ENCODE measurements around the gene RPS2.
A peak's percentile ranks its signal among the peaks of the same experiment; 100 is the strongest.
"Not testable (repeated sequence)": the region's sequence is repeated elsewhere in the genome, so short reads cannot be mapped to it uniquely, and the experiment has no call there.

RPS2 gene

DNA sequence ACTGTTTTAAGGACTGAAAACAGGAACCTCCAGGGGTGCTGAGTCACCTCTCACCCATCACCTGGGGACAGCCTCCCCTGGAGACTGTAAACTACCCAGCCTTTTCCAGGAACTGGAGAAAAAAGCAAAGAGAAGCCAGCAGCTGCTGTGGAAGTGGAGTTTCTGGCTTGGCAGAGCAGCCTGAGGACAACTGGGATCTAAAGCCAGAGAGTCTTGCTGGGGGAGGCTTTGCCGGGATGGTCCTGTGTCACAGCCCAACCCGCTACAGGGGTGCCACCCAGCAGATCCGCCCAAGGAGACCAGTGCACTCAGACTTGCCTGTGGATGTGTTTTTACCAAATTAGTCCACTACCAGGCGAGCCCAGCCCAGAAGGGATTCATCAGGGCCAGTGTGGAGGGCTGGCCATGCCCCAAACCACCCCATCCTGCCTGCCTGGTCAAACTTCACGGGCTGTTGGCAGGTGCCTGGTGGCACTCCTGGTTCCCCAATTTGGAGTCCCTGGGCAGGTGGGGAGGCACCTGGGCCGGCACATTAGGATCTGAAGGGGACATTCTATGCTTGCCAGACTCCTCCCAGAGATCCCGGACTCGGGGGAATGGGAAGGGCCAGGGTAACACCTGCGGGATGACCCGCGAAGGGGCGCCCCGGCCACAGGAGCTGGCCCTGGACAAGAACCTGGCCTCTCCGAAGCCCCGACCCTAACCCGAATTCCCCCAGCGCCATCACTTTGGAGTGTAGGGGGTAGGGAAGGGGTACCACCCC lies 22.4 kb downstream of the RPS2 start:
- H3K4me1 ChIP-seq (ENCODE audit: insufficient read depth, low read length, severe bottlenecking): peaks cover 14% of the 10 kb centered on the region
- H4K20me1 ChIP-seq (ENCODE audit: insufficient read depth, low read length): no peaks in the 10 kb centered on the region
- H3K9me3 ChIP-seq (ENCODE audit: low read length): no peaks in the 10 kb centered on the region
- H2AFZ ChIP-seq (ENCODE audit: low read length): no peak overlapping the region
- H3K4me2 ChIP-seq (ENCODE audit: low read length): peak overlapping the region; percentile 78
- peak overlapping the region; percentile 40 for H3K27ac ChIP-seq (ENCODE audit: low read depth, low read length, poor library complexity, severe bottlenecking)
- H3K36me3 ChIP-seq (ENCODE audit: insufficient read depth, low read length): peaks cover 12% of the 10 kb centered on the region
- no peaks in the 10 kb centered on the region for H3K79me2 ChIP-seq (ENCODE audit: insufficient read depth, low read length)
- no peaks in the 10 kb centered on the region for H3F3A ChIP-seq (ENCODE audit: insufficient read depth, low read length)
- H3K9me2 ChIP-seq (ENCODE audit: low read depth, low read length): no peaks in the 10 kb centered on the region
- H3K9ac ChIP-seq (ENCODE audit: low read length): peak overlapping the region; percentile 78
- peak overlapping the region; percentile 77 for H3K4me3 ChIP-seq (ENCODE audit: low read depth, low read length, poor library complexity, severe bottlenecking)
- TF ChIP-seq, protein P1, sequence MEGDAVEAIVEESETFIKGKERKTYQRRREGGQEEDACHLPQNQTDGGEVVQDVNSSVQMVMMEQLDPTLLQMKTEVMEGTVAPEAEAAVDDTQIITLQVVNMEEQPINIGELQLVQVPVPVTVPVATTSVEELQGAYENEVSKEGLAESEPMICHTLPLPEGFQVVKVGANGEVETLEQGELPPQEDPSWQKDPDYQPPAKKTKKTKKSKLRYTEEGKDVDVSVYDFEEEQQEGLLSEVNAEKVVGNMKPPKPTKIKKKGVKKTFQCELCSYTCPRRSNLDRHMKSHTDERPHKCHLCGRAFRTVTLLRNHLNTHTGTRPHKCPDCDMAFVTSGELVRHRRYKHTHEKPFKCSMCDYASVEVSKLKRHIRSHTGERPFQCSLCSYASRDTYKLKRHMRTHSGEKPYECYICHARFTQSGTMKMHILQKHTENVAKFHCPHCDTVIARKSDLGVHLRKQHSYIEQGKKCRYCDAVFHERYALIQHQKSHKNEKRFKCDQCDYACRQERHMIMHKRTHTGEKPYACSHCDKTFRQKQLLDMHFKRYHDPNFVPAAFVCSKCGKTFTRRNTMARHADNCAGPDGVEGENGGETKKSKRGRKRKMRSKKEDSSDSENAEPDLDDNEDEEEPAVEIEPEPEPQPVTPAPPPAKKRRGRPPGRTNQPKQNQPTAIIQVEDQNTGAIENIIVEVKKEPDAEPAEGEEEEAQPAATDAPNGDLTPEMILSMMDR (IDR thresholded peaks at IDR 0.05; ENCODE audit: low read length): no peak
- no peak for TF ChIP-seq EZH2 (IDR thresholded peaks at IDR 0.05; ENCODE audit: borderline replicate concordance, low read length)
- H3K27me3 ChIP-seq (ENCODE audit: insufficient read depth, low read length): 0 out of 2 replicates have a peak, but pooled peaks cover 6% of the 10 kb centered on the region

- Histone ChIP-seq H3K27me3 (ENCODE audit: insufficient read depth, low read length) (no peaks in the 10 kb centered on the region), H3K9me3 (ENCODE audit: low read length) (no peaks in the 10 kb centered on the region), H3K79me2 (ENCODE audit: insufficient read depth, low read length) (no peaks in the 10 kb centered on the region), H3K4me2 (ENCODE audit: low read length) (peak overlapping the region; percentile 78), H3K4me1 (ENCODE audit: insufficient read depth, low read length, severe bottlenecking) (peaks cover 14% of the 10 kb centered on the region), H3K9me2 (ENCODE audit: low read depth, low read length) (no peaks in the 10 kb centered on the region), H3K36me3 (ENCODE audit: insufficient read depth, low read length) (peaks cover 12% of the 10 kb centered on the region), H3K27ac (ENCODE audit: low read depth, low read length, poor library complexity, severe bottlenecking) (peak overlapping the region; percentile 40), H4K20me1 (ENCODE audit: insufficient read depth, low read length) (no peaks in the 10 kb centered on the region), H3F3A (ENCODE audit: insufficient read depth, low read length) (no peaks in the 10 kb centered on the region), H3K9ac (ENCODE audit: low read length) (peak overlapping the region; percentile 78; the same call in 1 of the 2 replicates), H2AFZ (ENCODE audit: low read length) (no peak overlapping the region), H3K4me3 (ENCODE audit: low read depth, low read length, poor library complexity, severe bottlenecking) (peak overlapping the region; percentile 77)
- TF ChIP-seq, protein P1 (IDR thresholded peaks at IDR 0.05; ENCODE audit: low read length): peak; percentile 60
- TF ChIP-seq EZH2 (IDR thresholded peaks at IDR 0.05; ENCODE audit: borderline replicate concordance, low read length): no peak
These were observed 23.2 kb downstream of the RPS2 start for GRCh38 chr16:1941162-1942046.

DNA sequence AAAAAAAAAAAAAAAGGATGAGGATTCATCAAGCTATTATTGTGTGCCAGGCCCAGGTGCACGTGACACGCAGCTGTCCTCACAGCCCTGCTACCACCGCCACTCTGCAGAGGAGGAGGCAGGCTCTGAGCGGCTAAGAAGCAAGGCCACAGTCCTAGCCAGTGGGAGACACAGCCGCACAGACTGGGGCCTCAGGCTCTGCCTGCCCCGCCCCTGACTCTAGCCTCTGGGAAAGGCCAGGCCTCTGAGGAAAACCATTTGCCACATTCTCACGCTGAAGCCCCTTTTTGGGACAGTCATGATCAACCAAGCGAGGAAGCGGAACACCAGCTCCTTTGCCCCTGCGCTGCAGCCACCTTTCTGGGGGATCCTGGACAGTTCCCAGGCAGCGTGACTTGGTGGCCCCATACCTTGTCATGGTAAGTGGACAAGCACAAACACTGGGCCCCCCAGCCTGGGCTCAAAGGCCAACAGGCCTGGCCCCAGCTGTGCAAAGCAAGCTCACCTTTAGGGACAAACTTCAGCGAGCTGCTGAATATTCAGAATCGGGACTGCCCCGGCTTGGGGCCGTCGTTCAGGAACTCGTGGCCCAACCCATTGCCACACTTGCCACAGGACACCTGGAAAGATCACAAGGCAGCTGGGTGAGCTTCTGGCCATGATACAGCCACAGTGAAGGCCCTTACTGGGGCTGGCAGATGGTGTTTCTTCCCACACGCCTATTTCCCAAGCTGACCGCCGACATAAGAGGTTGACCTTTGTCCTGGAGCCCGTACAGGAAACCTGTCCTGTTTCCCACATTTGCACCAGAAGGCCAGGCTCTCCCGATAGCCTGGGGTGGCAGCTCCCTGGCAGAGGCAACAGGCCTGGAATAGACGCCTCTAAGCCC lies 24.1 kb downstream of the RPS2 start:
- Histone ChIP-seq H3K27ac (ENCODE audit: low read depth, low read length, poor library complexity, severe bottlenecking) (no peak overlapping the region), H3K9ac (ENCODE audit: low read length) (no peak overlapping the region), H4K20me1 (ENCODE audit: insufficient read depth, low read length) (no peaks in the 10 kb centered on the region), H3F3A (ENCODE audit: insufficient read depth, low read length) (no peaks in the 10 kb centered on the region), H3K79me2 (ENCODE audit: insufficient read depth, low read length) (no peaks in the 10 kb centered on the region), H3K9me2 (ENCODE audit: low read depth, low read length) (no peaks in the 10 kb centered on the region), H3K4me3 (ENCODE audit: low read depth, low read length, poor library complexity, severe bottlenecking) (no peak overlapping the region), H3K9me3 (ENCODE audit: low read length) (no peaks in the 10 kb centered on the region), H3K36me3 (ENCODE audit: insufficient read depth, low read length) (peaks cover 12% of the 10 kb centered on the region), H3K4me2 (ENCODE audit: low read length) (no peak overlapping the region), H2AFZ (ENCODE audit: low read length) (no peak overlapping the region), H3K27me3 (ENCODE audit: insufficient read depth, low read length) (no peaks in the 10 kb centered on the region), H3K4me1 (ENCODE audit: insufficient read depth, low read length, severe bottlenecking) (peaks cover 14% of the 10 kb centered on the region)
- TF ChIP-seq, protein P1 (IDR thresholded peaks at IDR 0.05; ENCODE audit: low read length): no peak
- TF ChIP-seq EZH2 (IDR thresholded peaks at IDR 0.05; ENCODE audit: borderline replicate concordance, low read length): no peak

- peaks cover 12% of the 10 kb centered on the region for H3K36me3 ChIP-seq (ENCODE audit: insufficient read depth, low read length)
- peaks cover 14% of the 10 kb centered on the region for H3K4me1 ChIP-seq (ENCODE audit: insufficient read depth, low read length, severe bottlenecking)
- not testable (repeated sequence) for H3K4me2 ChIP-seq (ENCODE audit: low read length); H2AFZ ChIP-seq (ENCODE audit: low read length); H3F3A ChIP-seq (ENCODE audit: insufficient read depth, low read length); H3K9ac ChIP-seq (ENCODE audit: low read length); H3K27ac ChIP-seq (ENCODE audit: low read depth, low read length, poor library complexity, severe bottlenecking); H3K9me2 ChIP-seq (ENCODE audit: low read depth, low read length); H4K20me1 ChIP-seq (ENCODE audit: insufficient read depth, low read length); H3K4me3 ChIP-seq (ENCODE audit: low read depth, low read length, poor library complexity, severe bottlenecking); H3K9me3 ChIP-seq (ENCODE audit: low read length); H3K27me3 ChIP-seq (ENCODE audit: insufficient read depth, low read length); H3K79me2 ChIP-seq (ENCODE audit: insufficient read depth, low read length)
These were observed 24.8 kb downstream of the RPS2 start for GRCh38 chr16:1939833-1940232.

Data from OCI-LY1 (cell line).